HCT116 (cell line): ENCODE measurements around the gene BPIFB3. TPM values are rescaled to one million over a fixed set of nuclear protein-coding genes. Genes with fewer than 3 reads are reported as not detected.

ENCODE experiments used
- ATAC-seq: fragments of 200-7000 bp; cut with Tn5 transposase; 2 replicates; pipeline ENCODE4 v1.9.1; 2020; ENCODE audit warnings: mild to moderate bottlenecking, moderate library complexity
- BruUV-seq: library from RNA; stranded (reverse); fragments of 400-500 nt; replicated peaks from 2 replicates; lab custom pipeline; 2021; lab: Mats Ljungman, UMichigan
- CTCF ChIA-PET: fragments of 300-600 bp; sonication (Branson Sonifier 250); formaldehyde crosslinking; loops from one replicate; lab custom pipeline; 2021; ENCODE audit warnings: antibody characterized with exemption; lab: Charles Lee
- POLR2A ChIA-PET: fragments of 300-600, 350-600 bp; sonication (Branson Sonifier 250); formaldehyde crosslinking; loops from one replicate; lab custom pipeline; 2021; ENCODE audit warnings: antibody characterized with exemption; lab: Charles Lee
- RAD21 ChIA-PET, 2 experiments: fragments of 300-600 bp; sonication (Branson Sonifier 250); formaldehyde crosslinking; loops; one replicate each; lab custom pipeline; 2023; ENCODE audit warnings: low total read pairs in 2 of 2; ENCODE audit not compliant: uncharacterized antibody in 2 of 2, unreplicated experiment in 2 of 2, low non-redundant PET in 1 of 2; lab: Charles Lee
- DNase-seq: peaks from one replicate; pipeline ENCODE4 v3.0.0-alpha.2; 2010; ENCODE audit warnings: low read depth, low spot score
- H2AFZ ChIP-seq: fragments of 200-600 bp; shearing (Covaris generic), sonication (generic); 2 replicates; pipeline ENCODE4 v1.6.1; 2017; ENCODE audit warnings: low read depth, mixed run types, mixed read lengths, antibody characterized with exemption, low read length; ENCODE audit not compliant: poor library complexity, severe bottlenecking
- H3K27ac ChIP-seq: 2 replicates; pipeline ENCODE4 v1.5.1; 2012; ENCODE audit warnings: low read depth, low read length
- H3K27me3 ChIP-seq: fragments of 200-600 bp; sonication (generic); 2 replicates; pipeline ENCODE4 v1.6.1; 2016; ENCODE audit warnings: mixed run types, low read length, mixed read lengths; ENCODE audit not compliant: insufficient read depth
- H3K36me3 ChIP-seq, 2 experiments: fragments of 200-500 bp in 1 of 2; fragments of 200-600 bp in 1 of 2; sonication (Bioruptor generic) in 1 of 2; sonication (generic) in 1 of 2; 2 replicates each; pipeline versions ENCODE4 v1.5.1 to v1.6.1; 2014 to 2016; ENCODE audit warnings: low read length in 2 of 2, inconsistent platforms in 1 of 2, mixed read lengths in 1 of 2, mixed run types in 1 of 2; ENCODE audit not compliant: insufficient read depth in 2 of 2, control insufficient read depth in 1 of 2
- H3K4me1 ChIP-seq, 2 experiments: fragments of 200-600 bp in 1 of 2; sonication (generic) in 1 of 2; 2 replicates each; pipeline versions ENCODE4 v1.5.1 to v1.6.1; 2012 to 2017; ENCODE audit warnings: low read length in 2 of 2, inconsistent platforms in 1 of 2, mild to moderate bottlenecking in 1 of 2, mixed read lengths in 1 of 2, mixed run types in 1 of 2, moderate library complexity in 1 of 2; ENCODE audit not compliant: insufficient read depth in 2 of 2, control insufficient read depth in 1 of 2
- H3K4me2 ChIP-seq: fragments of 200-600 bp; sonication (generic); 2 replicates; pipeline ENCODE4 v1.6.1; 2017; ENCODE audit warnings: mixed run types, low read length, mixed read lengths
- H3K4me3 ChIP-seq, 2 experiments: fragments of 200-600 bp in 1 of 2; sonication (generic) in 1 of 2; replicated peaks in 1 of 2; 2 replicates each; pipeline ENCODE4 v1.5.1; 2011 to 2016; ENCODE audit warnings: low read length in 2 of 2, control low read depth in 1 of 2, low read depth in 1 of 2, mild to moderate bottlenecking in 1 of 2, mixed read lengths in 1 of 2, mixed run types in 1 of 2
- H3K79me2 ChIP-seq: fragments of 200-600 bp; sonication (generic); 2 replicates; pipeline ENCODE4 v1.6.1; 2017; ENCODE audit warnings: mild to moderate bottlenecking, mixed run types, low read length, moderate library complexity, mixed read lengths; ENCODE audit not compliant: insufficient read depth
- H3K9ac ChIP-seq: fragments of 200-600 bp; sonication (generic); 2 replicates; pipeline ENCODE4 v1.6.1; 2016; ENCODE audit warnings: low read length, mixed read lengths
- H3K9me2 ChIP-seq: fragments of 200-600 bp; sonication (generic), shearing (Covaris generic); 2 replicates; pipeline ENCODE4 v1.6.1; 2017; ENCODE audit warnings: mixed run types, mild to moderate bottlenecking, moderate library complexity; ENCODE audit not compliant: insufficient read depth
- H3K9me3 ChIP-seq, 2 experiments: fragments of 200-500 bp in 1 of 2; fragments of 200-600 bp in 1 of 2; sonication (Bioruptor generic) in 1 of 2; sonication (generic) in 1 of 2; 2 replicates each; pipeline ENCODE4 v1.6.1; 2014 to 2017; ENCODE audit warnings: low read length in 2 of 2, mixed read lengths in 2 of 2, inconsistent platforms in 1 of 2, low read depth in 1 of 2, mild to moderate bottlenecking in 1 of 2, mixed run types in 1 of 2, moderate library complexity in 1 of 2; ENCODE audit not compliant: control insufficient read depth in 1 of 2, insufficient read depth in 1 of 2
- H4K20me1 ChIP-seq: fragments of 200-600 bp; sonication (generic), shearing (Covaris generic); 2 replicates; pipeline ENCODE4 v1.6.1; 2017; ENCODE audit warnings: mixed run types, mild to moderate bottlenecking, moderate library complexity; ENCODE audit not compliant: insufficient read depth
- CBX3 ChIP-seq: IDR thresholded peaks from 2 replicates; pipeline ENCODE4 v1.6.1; 2012; ENCODE audit warnings: low read depth
- CEBPB ChIP-seq: IDR thresholded peaks from 2 replicates; pipeline ENCODE4 v1.6.1; 2012; ENCODE audit warnings: low read depth
- EGR1 ChIP-seq: IDR thresholded peaks from 2 replicates; pipeline ENCODE4 v1.6.1; 2012; ENCODE audit warnings: low read depth
- ELF1 ChIP-seq: IDR thresholded peaks from 2 replicates; pipeline ENCODE4 v1.6.1; 2012; ENCODE audit warnings: low read depth, borderline replicate concordance
- EZH2 ChIP-seq: fragments of 200-600 bp; sonication (generic); IDR thresholded peaks from 2 replicates; pipeline ENCODE4 v1.6.1; 2017; ENCODE audit warnings: antibody characterized with exemption, mixed run types
- EZH2phosphoT487 ChIP-seq: fragments of 200-600 bp; IDR thresholded peaks from 2 replicates; pipeline ENCODE4 v1.6.1; 2018; ENCODE audit warnings: antibody characterized with exemption, borderline replicate concordance
- FOSL1 ChIP-seq: IDR thresholded peaks from 2 replicates; pipeline ENCODE4 v1.6.1; 2012; ENCODE audit warnings: low read depth
- JUND ChIP-seq: IDR thresholded peaks from 2 replicates; pipeline ENCODE4 v1.6.1; 2012
- POLR2A ChIP-seq: IDR thresholded peaks from 2 replicates; pipeline ENCODE4 v1.7.0; 2011; ENCODE audit warnings: borderline replicate concordance; ENCODE audit not compliant: insufficient read depth, insufficient read length; ENCODE audit errors: extremely low read depth
- POLR2AphosphoS5 ChIP-seq: IDR thresholded peaks from 2 replicates; pipeline ENCODE4 v1.6.1; 2011; ENCODE audit warnings: mild to moderate bottlenecking, low read depth, low read length, moderate library complexity
- RAD21 ChIP-seq: IDR thresholded peaks from 2 replicates; pipeline ENCODE4 v1.6.1; 2012; ENCODE audit warnings: low read depth, mild to moderate bottlenecking
- SIN3A ChIP-seq: IDR thresholded peaks from 2 replicates; pipeline ENCODE4 v1.6.1; 2012; ENCODE audit warnings: low read depth
- SP1 ChIP-seq: IDR thresholded peaks from 2 replicates; pipeline ENCODE4 v1.6.1; 2012; ENCODE audit warnings: low read depth
- SRF ChIP-seq: IDR thresholded peaks from 2 replicates; pipeline ENCODE4 v1.6.1; 2012; ENCODE audit warnings: low read depth
- TCF7L2 ChIP-seq: IDR thresholded peaks from 2 replicates; pipeline ENCODE4 v1.7.0; 2011; ENCODE audit warnings: borderline replicate concordance, inconsistent platforms; ENCODE audit not compliant: insufficient read depth, insufficient read length; ENCODE audit errors: extremely low read depth
- YY1 ChIP-seq: IDR thresholded peaks from 2 replicates; pipeline ENCODE4 v1.6.1; 2011; ENCODE audit warnings: low read length, low read depth, moderate library complexity, mild to moderate bottlenecking; ENCODE audit not compliant: insufficient replicate concordance; ENCODE audit errors: extremely low read depth
- ZFX ChIP-seq: fragments of 450-650 bp; IDR thresholded peaks from 2 replicates; pipeline ENCODE4 v1.6.1; 2017
- intact Hi-C: fragments of 100-400 bp; cut with micrococcal nuclease; formaldehyde crosslinking; loops from 2 replicates; pipeline ENCODE4 v1.10.0; 2022
- total RNA-seq: library from RNA; stranded (reverse); gene quantifications from one replicate; pipeline ENCODE4 v1.2.1, GENCODE V29; 2021; ENCODE audit not compliant: unreplicated experiment
- TF ChIP-seq, protein P1 (sequence below): IDR thresholded peaks from 2 replicates; pipeline ENCODE4 v1.6.1; 2012
- TF ChIP-seq, protein P2 (sequence below): IDR thresholded peaks from 2 replicates; pipeline ENCODE4 v1.6.1; 2012
- TF ChIP-seq, protein P3 (sequence below), 3 experiments: fragments of 200-600 bp in 1 of 3; sonication (generic) in 1 of 3; IDR thresholded peaks in 2 of 3; conservative IDR thresholded peaks in 1 of 3; 2 replicates each; pipeline ENCODE4 v1.5.1; 2012 to 2017; ENCODE audit warnings: low read depth in 2 of 3, low read length in 2 of 3, antibody characterized with exemption in 1 of 3, borderline replicate concordance in 1 of 3, control low read depth in 1 of 3, mild to moderate bottlenecking in 1 of 3, mixed read lengths in 1 of 3, mixed run types in 1 of 3, moderate library complexity in 1 of 3; ENCODE audit not compliant: insufficient read depth in 1 of 3

Gene BPIFB3
- total RNA-seq, 1 experiment from 2014 or later, result not detected

DNA sequence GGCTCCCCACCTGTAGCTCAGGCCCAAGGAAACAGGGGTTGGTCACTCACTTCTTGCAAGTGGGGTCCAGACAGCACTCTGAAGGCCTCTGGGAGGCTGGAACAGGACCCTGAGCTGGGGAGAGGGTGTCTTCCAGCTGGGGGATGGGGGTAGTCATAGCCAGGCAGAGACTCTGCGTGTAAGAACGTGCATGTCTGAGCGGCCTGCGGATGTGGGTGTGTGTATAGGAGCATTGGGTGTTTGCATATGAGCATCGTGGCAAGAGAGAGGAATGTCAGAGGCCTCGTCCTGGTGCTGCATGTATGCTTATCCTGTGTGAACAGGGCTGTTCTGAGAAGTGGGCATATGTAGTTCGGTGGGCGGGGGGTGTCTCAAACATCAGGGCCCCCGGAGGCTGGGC is 12.1 kb downstream of the BPIFB3 start:
- DNase-seq (no peak), ATAC-seq (no peak)
- Histone ChIP-seq H3K4me3 (no peak overlapping the region), H3K36me3 (no peaks in the 10 kb centered on the region), H3K4me2 (no peak overlapping the region), H2AFZ (no peak overlapping the region), H3K4me1 (no peaks in the 10 kb centered on the region), H3K27ac (no peak overlapping the region), H3K9me3 (no peaks in the 10 kb centered on the region), H3K79me2 (no peaks in the 10 kb centered on the region), H3K9me2 (no peaks in the 10 kb centered on the region), H4K20me1 (no peaks in the 10 kb centered on the region), H3K9ac (no peak overlapping the region), H3K27me3 (no peaks in the 10 kb centered on the region)
- intact Hi-C loops, result no loop called here
- ChIA-PET RAD21 (no interaction called here), POLR2A (no interaction called here), CTCF (no interaction called here)
- BruUV-seq, result no TSS peak
- TF ChIP-seq YY1, result no peak
- TF ChIP-seq TCF7L2, result no peak
- TF ChIP-seq POLR2AphosphoS5, result no peak
- TF ChIP-seq, protein P1, sequence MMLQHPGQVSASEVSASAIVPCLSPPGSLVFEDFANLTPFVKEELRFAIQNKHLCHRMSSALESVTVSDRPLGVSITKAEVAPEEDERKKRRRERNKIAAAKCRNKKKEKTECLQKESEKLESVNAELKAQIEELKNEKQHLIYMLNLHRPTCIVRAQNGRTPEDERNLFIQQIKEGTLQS, result no peak
- no peak for TF ChIP-seq POLR2A
- TF ChIP-seq EGR1, result no peak
- TF ChIP-seq, protein P2, sequence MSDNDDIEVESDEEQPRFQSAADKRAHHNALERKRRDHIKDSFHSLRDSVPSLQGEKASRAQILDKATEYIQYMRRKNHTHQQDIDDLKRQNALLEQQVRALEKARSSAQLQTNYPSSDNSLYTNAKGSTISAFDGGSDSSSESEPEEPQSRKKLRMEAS, result no peak
- TF ChIP-seq SRF, result no peak
- TF ChIP-seq RAD21, result no peak
- no peak for TF ChIP-seq CBX3
- no peak for TF ChIP-seq ELF1
- no peak for TF ChIP-seq ZFX

DNA sequence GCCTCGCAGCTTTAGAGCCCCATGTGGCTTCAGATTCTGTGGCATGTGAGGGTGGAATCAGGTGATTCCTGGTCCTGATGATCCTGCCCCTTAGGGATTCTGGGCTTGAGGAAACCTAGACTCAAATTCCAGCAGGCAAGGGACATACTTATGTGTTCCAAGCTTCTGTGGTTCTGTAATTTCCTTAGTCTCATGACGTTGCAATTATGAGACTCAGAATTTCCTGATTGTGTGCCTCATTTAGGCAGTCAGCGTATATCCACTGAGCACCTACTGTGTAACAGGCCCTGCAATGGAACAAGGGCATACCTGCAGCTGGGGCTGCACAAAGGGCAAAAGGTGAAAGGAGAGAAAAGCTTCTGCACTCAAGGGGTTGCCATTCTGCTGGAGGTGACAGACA is 14.1 kb downstream of the BPIFB3 start:
- ChIA-PET RAD21 (no interaction called here), CTCF (interaction anchor here (0.9 kb wide), 1 partner anchor 9 kb away, joined by 5 read pairs; no protein-coding TSS in a partner anchor)
- Histone ChIP-seq H3K9me3 (no peaks in the 10 kb centered on the region), H3K36me3 (no peaks in the 10 kb centered on the region), H3K4me1 (no peaks in the 10 kb centered on the region), H3K4me2 (no peak overlapping the region)
- no TSS peak for BruUV-seq
- intact Hi-C loops, result no loop called here
- no peak for ATAC-seq
- TF ChIP-seq, protein P3, sequence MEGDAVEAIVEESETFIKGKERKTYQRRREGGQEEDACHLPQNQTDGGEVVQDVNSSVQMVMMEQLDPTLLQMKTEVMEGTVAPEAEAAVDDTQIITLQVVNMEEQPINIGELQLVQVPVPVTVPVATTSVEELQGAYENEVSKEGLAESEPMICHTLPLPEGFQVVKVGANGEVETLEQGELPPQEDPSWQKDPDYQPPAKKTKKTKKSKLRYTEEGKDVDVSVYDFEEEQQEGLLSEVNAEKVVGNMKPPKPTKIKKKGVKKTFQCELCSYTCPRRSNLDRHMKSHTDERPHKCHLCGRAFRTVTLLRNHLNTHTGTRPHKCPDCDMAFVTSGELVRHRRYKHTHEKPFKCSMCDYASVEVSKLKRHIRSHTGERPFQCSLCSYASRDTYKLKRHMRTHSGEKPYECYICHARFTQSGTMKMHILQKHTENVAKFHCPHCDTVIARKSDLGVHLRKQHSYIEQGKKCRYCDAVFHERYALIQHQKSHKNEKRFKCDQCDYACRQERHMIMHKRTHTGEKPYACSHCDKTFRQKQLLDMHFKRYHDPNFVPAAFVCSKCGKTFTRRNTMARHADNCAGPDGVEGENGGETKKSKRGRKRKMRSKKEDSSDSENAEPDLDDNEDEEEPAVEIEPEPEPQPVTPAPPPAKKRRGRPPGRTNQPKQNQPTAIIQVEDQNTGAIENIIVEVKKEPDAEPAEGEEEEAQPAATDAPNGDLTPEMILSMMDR (IDR thresholded peaks at IDR 0.05 in 2 of 3, conservative IDR thresholded peaks at IDR 0.05 in 1 of 3; ENCODE audit: borderline replicate concordance in 1 of 3, insufficient read depth in 1 of 3, low read depth in 2 of 3, low read length in 2 of 3), result no peak
- TF ChIP-seq, protein P2, result no peak
- no peak for TF ChIP-seq SRF
- TF ChIP-seq POLR2AphosphoS5, result no peak
- TF ChIP-seq EZH2phosphoT487, result no peak
- TF ChIP-seq JUND, result no peak
- TF ChIP-seq EZH2, result no peak
- TF ChIP-seq FOSL1, result no peak
- TF ChIP-seq SP1, result no peak
- no peak for TF ChIP-seq ZFX
- no peak for TF ChIP-seq SIN3A
- no peak for TF ChIP-seq RAD21
- no peak for TF ChIP-seq CEBPB
- TF ChIP-seq YY1, result no peak
- TF ChIP-seq, all 23 proteins: peak for 0
- POLR2A ChIA-PET, result no interaction called here
- no peaks in the 10 kb centered on the region for H3K9me2 ChIP-seq
- H3K9ac ChIP-seq, result no peak overlapping the region
- no peak for DNase-seq
- no peaks in the 10 kb centered on the region for H3K27me3 ChIP-seq
- H2AFZ ChIP-seq, result no peak overlapping the region
- no peak overlapping the region for H3K4me3 ChIP-seq
- no peaks in the 10 kb centered on the region for H3K79me2 ChIP-seq
- H4K20me1 ChIP-seq, result no peaks in the 10 kb centered on the region
- no peak overlapping the region for H3K27ac ChIP-seq
